HepG2 (cell line): Measurements from ENCODE around the gene SNRNP25. TPM values are rescaled to one million over a fixed set of nuclear protein-coding genes. Genes with fewer than 3 reads are reported as not detected.

Experiments used
- AHR ChIP-seq: IDR thresholded peaks from 2 replicates; pipeline ENCODE4 v1.6.1; 2018; ENCODE audit warnings: missing genetic modification reagents, missing compliant biosample characterization
- CCAR2 ChIP-seq: fragments of 200-400 bp; formaldehyde crosslinking; optimal IDR thresholded peaks from 2 replicates; pipeline ENCODE3; 2018; ENCODE audit warnings: low read depth, mild to moderate bottlenecking, low read length, moderate library complexity
- ERF ChIP-seq: IDR thresholded peaks from 2 replicates; pipeline ENCODE4 v1.6.1; 2018; ENCODE audit warnings: missing biosample characterization, missing genetic modification reagents
- FOXK2 ChIP-seq: fragments of 450-650 bp; IDR thresholded peaks from 2 replicates; pipeline ENCODE4 v1.6.1; 2016
- MED13 ChIP-seq: sonication (generic); formaldehyde crosslinking; IDR thresholded peaks from 2 replicates; pipeline ENCODE4 v1.5.0; 2020; ENCODE audit warnings: missing genetic modification reagents
- NAIF1 ChIP-seq: sonication (generic); formaldehyde crosslinking; IDR thresholded peaks from 2 replicates; pipeline ENCODE4 v1.5.0; 2020; ENCODE audit warnings: mild to moderate bottlenecking, missing genetic modification reagents, borderline replicate concordance
- NFIB ChIP-seq: sonication (generic); formaldehyde crosslinking; IDR thresholded peaks from 2 replicates; pipeline ENCODE4 v1.9.0; 2021; ENCODE audit warnings: missing genetic modification reagents, mild to moderate bottlenecking, borderline replicate concordance
- TBX3 ChIP-seq: fragments of 450-650 bp; IDR thresholded peaks from 2 replicates; pipeline ENCODE4 v1.6.1; 2017; ENCODE audit warnings: antibody characterized with exemption, mild to moderate bottlenecking, inconsistent platforms, borderline replicate concordance
- ZBTB21 ChIP-seq: sonication (generic); formaldehyde crosslinking; IDR thresholded peaks from 2 replicates; pipeline ENCODE4 v1.4.0; 2020; ENCODE audit warnings: missing genetic modification reagents
- ZMYM3 ChIP-seq: sonication (generic); formaldehyde crosslinking; IDR thresholded peaks from 2 replicates; pipeline ENCODE4 v1.5.1; 2020; ENCODE audit warnings: mild to moderate bottlenecking, missing genetic modification reagents
- ZNF124 ChIP-seq: sonication (generic); formaldehyde crosslinking; IDR thresholded peaks from 2 replicates; pipeline ENCODE4 v1.4.0; 2020; ENCODE audit warnings: missing genetic modification reagents
- ZNF274 ChIP-seq: sonication (generic); formaldehyde crosslinking; IDR thresholded peaks from 2 replicates; pipeline ENCODE4 v1.5.1; 2020; ENCODE audit warnings: mild to moderate bottlenecking, missing genetic modification reagents
- ZNF557 ChIP-seq: sonication (generic); formaldehyde crosslinking; IDR thresholded peaks from 2 replicates; pipeline ENCODE4 v1.4.0; 2020; ENCODE audit warnings: missing genetic modification reagents
- ZNF570 ChIP-seq: sonication (generic); formaldehyde crosslinking; IDR thresholded peaks from 2 replicates; pipeline ENCODE4 v1.4.0; 2020; ENCODE audit warnings: mild to moderate bottlenecking, missing genetic modification reagents, borderline replicate concordance
- ZNF7 ChIP-seq: IDR thresholded peaks from 2 replicates; pipeline ENCODE4 v1.6.1; 2016; ENCODE audit warnings: missing biosample characterization, missing genetic modification reagents
- ZNF713 ChIP-seq: sonication (generic); formaldehyde crosslinking; IDR thresholded peaks from 2 replicates; pipeline ENCODE4 v1.4.0; 2020; ENCODE audit warnings: mild to moderate bottlenecking, missing genetic modification reagents
- ZNF839 ChIP-seq: sonication (generic); formaldehyde crosslinking; IDR thresholded peaks from 2 replicates; pipeline ENCODE4 v1.4.0; 2020; ENCODE audit warnings: missing genetic modification reagents, mild to moderate bottlenecking, borderline replicate concordance
- ZNF879 ChIP-seq: sonication (generic); formaldehyde crosslinking; IDR thresholded peaks from 2 replicates; pipeline ENCODE4 v1.8.1; 2023; ENCODE audit warnings: missing genetic modification reagents
- ZSCAN22 ChIP-seq: sonication (generic); formaldehyde crosslinking; IDR thresholded peaks from 2 replicates; pipeline ENCODE4 v1.4.0; 2020; ENCODE audit warnings: mild to moderate bottlenecking, missing genetic modification reagents
- polyA plus RNA-seq, 8 experiments: library from polyadenylated mRNA; depleted of rRNA in 3 of 8; stranded (reverse) in 7 of 8; unstranded in 1 of 8; fragments of >200 nt; fragmentation: Illumina TruSeq in 4 of 8; extraction: Trizol in 4 of 8; gene quantifications; 2 replicates each; pipeline versions ENCODE4 v1.2.1 to v1.2.3, GENCODE V29; 2011 to 2016; ENCODE audit warnings: low read depth in 4 of 8, missing spikeins in 1 of 8, mixed read lengths in 1 of 8; ENCODE audit not compliant: insufficient read depth in 1 of 8
- total RNA-seq, 5 experiments: library from RNA; depleted of rRNA; stranded (reverse); fragments of >200 nt; fragmentation: Illumina TruSeq; extraction: Trizol; gene quantifications; 2 replicates each; pipeline ENCODE4 v1.2.3, GENCODE V29; 2016; ENCODE audit warnings: low read depth in 1 of 5
- TF ChIP-seq, protein P1 (sequence below): IDR thresholded peaks from 2 replicates; pipeline ENCODE4 v1.6.1; 2016; ENCODE audit warnings: missing compliant biosample characterization, missing genetic modification reagents, borderline replicate concordance
- TF ChIP-seq, protein P2 (sequence below): sonication (generic); formaldehyde crosslinking; IDR thresholded peaks from 2 replicates; pipeline ENCODE4 v1.4.0; 2020; ENCODE audit warnings: missing genetic modification reagents, mild to moderate bottlenecking, borderline replicate concordance
- TF ChIP-seq, protein P3 (sequence below): sonication (generic); formaldehyde crosslinking; IDR thresholded peaks from 2 replicates; pipeline ENCODE4 v1.4.0; 2020; ENCODE audit warnings: mild to moderate bottlenecking, missing genetic modification reagents
- TF ChIP-seq, protein P4 (sequence below): sonication (generic); formaldehyde crosslinking; IDR thresholded peaks from 2 replicates; pipeline ENCODE4 v1.4.0; 2020; ENCODE audit warnings: missing genetic modification reagents
- TF ChIP-seq, protein P5 (sequence below): sonication (generic); formaldehyde crosslinking; IDR thresholded peaks from 2 replicates; pipeline ENCODE4 v1.5.0; 2020; ENCODE audit warnings: missing genetic modification reagents

Gene SNRNP25
- total and polyA plus RNA-seq, 2 of the 13 experiments (the other 11 are each of a cell fraction or from before 2014, with no cell fraction given) = 34.1 to 97.4 TPM

DNA sequence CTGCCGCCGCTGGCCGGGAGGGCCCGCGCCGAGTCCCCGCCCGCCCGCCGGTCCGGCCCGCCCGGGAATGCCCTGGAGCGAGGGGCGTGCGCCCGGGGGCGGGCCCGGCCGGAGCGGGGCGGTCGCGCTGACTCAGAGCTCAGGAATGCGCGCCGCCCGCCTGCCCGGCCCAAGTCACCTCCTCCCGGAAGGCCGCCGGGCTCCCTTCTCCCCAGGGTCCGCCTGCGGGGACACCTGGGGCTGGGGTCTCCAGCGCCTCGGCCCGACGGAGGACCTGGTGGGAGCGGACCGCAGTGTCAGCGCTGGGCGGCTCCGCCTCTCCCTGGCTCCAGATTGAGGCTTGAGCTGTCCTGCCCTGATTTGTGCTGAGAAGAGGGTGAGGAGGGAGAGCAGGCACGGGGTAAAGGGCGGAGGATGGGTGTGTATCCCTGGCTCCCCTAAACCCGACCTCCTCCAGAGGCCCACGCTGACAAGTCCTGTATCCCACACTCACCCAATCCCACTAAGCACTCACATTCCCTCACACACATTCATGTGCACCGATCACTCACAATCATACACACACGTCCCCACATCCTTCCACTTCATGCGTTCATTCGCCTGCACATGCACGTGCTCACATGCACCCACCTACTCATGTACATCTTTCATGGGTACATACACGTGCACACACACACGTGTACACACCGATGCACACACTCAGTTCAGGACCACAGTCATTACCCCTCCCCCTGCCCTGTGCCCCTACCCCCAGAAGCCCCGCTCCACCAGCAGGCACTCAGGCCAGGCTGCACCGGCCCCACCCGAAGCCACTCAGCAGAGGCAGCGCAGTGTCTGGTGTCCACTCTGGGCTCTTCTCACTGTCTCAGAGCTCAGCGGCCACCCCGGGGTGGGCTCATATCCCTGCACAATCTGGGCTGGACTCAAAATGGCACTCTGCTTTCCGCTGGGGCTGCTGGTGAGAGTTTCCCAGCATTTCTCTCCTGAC, 19.2 kb downstream of the SNRNP25 start, which contains the start of gene RHBDF1 (continued):
- TF ChIP-seq, protein P1, sequence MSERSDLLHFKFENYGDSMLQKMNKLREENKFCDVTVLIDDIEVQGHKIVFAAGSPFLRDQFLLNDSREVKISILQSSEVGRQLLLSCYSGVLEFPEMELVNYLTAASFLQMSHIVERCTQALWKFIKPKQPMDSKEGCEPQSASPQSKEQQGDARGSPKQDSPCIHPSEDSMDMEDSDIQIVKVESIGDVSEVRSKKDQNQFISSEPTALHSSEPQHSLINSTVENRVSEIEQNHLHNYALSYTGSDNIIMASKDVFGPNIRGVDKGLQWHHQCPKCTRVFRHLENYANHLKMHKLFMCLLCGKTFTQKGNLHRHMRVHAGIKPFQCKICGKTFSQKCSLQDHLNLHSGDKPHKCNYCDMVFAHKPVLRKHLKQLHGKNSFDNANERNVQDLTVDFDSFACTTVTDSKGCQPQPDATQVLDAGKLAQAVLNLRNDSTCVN (CRISPR knock-in tag) = no peak
- TF ChIP-seq, protein P2, sequence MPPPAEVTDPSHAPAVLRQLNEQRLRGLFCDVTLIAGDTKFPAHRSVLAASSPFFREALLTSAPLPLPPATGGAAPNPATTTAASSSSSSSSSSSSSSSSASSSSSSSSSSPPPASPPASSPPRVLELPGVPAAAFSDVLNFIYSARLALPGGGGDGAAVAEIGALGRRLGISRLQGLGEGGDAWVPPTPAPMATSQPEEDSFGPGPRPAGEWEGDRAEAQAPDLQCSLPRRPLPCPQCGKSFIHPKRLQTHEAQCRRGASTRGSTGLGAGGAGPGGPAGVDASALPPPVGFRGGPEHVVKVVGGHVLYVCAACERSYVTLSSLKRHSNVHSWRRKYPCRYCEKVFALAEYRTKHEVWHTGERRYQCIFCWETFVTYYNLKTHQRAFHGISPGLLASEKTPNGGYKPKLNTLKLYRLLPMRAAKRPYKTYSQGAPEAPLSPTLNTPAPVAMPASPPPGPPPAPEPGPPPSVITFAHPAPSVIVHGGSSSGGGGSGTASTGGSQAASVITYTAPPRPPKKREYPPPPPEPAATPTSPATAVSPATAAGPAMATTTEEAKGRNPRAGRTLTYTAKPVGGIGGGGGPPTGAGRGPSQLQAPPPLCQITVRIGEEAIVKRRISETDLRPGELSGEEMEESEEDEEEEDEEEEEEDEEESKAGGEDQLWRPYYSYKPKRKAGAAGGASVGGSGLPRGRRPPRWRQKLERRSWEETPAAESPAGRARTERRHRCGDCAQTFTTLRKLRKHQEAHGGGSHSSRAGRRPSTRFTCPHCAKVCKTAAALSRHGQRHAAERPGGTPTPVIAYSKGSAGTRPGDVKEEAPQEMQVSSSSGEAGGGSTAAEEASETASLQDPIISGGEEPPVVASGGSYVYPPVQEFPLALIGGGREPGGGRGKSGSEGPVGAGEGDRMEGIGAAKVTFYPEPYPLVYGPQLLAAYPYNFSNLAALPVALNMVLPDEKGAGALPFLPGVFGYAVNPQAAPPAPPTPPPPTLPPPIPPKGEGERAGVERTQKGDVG (CRISPR knock-in tag) = no peak
- TF ChIP-seq ZNF557 (CRISPR knock-in tag) (no peak), ZNF570 (CRISPR knock-in tag) (no peak), FOXK2 (no peak), NFIB (CRISPR knock-in tag) (no peak), ZNF124 (CRISPR knock-in tag) (no peak), ZBTB21 (CRISPR knock-in tag) (no peak), ZNF839 (CRISPR knock-in tag) (no peak), AHR (CRISPR knock-in tag) (no peak), CCAR2 (no peak), ZMYM3 (CRISPR knock-in tag) (peak; percentile 97), ZNF879 (CRISPR knock-in tag) (no peak), ZNF7 (CRISPR knock-in tag) (no peak), TBX3 (no peak), MED13 (CRISPR knock-in tag) (no peak), ZNF713 (no peak), ERF (CRISPR knock-in tag) (no peak), ZSCAN22 (CRISPR knock-in tag) (no peak), NAIF1 (CRISPR knock-in tag) (no peak), ZNF274 (CRISPR knock-in tag) (0 out of 2 replicates have a peak, but pooled peaks have one; percentile 30)
- TF ChIP-seq, protein P3, sequence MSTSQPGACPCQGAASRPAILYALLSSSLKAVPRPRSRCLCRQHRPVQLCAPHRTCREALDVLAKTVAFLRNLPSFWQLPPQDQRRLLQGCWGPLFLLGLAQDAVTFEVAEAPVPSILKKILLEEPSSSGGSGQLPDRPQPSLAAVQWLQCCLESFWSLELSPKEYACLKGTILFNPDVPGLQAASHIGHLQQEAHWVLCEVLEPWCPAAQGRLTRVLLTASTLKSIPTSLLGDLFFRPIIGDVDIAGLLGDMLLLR = no peak
- TF ChIP-seq, protein P4, sequence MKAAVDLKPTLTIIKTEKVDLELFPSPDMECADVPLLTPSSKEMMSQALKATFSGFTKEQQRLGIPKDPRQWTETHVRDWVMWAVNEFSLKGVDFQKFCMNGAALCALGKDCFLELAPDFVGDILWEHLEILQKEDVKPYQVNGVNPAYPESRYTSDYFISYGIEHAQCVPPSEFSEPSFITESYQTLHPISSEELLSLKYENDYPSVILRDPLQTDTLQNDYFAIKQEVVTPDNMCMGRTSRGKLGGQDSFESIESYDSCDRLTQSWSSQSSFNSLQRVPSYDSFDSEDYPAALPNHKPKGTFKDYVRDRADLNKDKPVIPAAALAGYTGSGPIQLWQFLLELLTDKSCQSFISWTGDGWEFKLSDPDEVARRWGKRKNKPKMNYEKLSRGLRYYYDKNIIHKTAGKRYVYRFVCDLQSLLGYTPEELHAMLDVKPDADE (CRISPR knock-in tag) = no peak
- TF ChIP-seq, protein P5, sequence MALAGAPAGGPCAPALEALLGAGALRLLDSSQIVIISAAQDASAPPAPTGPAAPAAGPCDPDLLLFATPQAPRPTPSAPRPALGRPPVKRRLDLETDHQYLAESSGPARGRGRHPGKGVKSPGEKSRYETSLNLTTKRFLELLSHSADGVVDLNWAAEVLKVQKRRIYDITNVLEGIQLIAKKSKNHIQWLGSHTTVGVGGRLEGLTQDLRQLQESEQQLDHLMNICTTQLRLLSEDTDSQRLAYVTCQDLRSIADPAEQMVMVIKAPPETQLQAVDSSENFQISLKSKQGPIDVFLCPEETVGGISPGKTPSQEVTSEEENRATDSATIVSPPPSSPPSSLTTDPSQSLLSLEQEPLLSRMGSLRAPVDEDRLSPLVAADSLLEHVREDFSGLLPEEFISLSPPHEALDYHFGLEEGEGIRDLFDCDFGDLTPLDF (CRISPR knock-in tag) = no peak
